Renal cortex interstitium (tissue), 15 donors: ENCODE measurements around the gene CNOT6. TPM values are rescaled to one million over a fixed set of nuclear protein-coding genes. Genes with fewer than 3 reads are reported as not detected.
"Not testable (repeated sequence)": the region's sequence is repeated elsewhere in the genome, so short reads cannot be mapped to it uniquely, and the experiment has no call there.

Source experiments
- DNase-seq, 11 donors: peaks; one replicate each; pipeline ENCODE4 v3.0.0-alpha.2; 2013; ENCODE audit warnings: low read depth in 9 of 11, low spot score in 4 of 11; ENCODE audit errors: extremely low read depth in 1 of 11
- long read RNA-seq, 16 experiments: transcript quantifications; one replicate each; lab custom pipeline, GENCODE V29; 2026
- polyA plus RNA-seq, 3 donors: library from polyadenylated mRNA; unstranded; fragments of 120-200 nt; gene quantifications; one replicate each; pipeline ENCODE4 v1.2.1, GENCODE V29; 2013; ENCODE audit not compliant: insufficient read length in 3 of 3

CNOT6 gene
- 10 to 100 TPM; 53.9 to 70.3 (median 61.6) TPM for polyA plus RNA-seq
- long read RNA-seq, donor 1, full-length matches to known transcripts: 4 of 4 reads
- long read RNA-seq, donor 1, partial matches to known transcripts: 0 of 4 reads
- long read RNA-seq, donor 1, other reads (novel, unspliced or antisense): 0 of 4 reads
- long read RNA-seq, donor 2, full-length matches to known transcripts: 2 of 2 reads
- long read RNA-seq, donor 2, partial matches to known transcripts: 0 of 2 reads
- long read RNA-seq, donor 2, other reads (novel, unspliced or antisense): 0 of 2 reads
- long read RNA-seq, donor 3, full-length matches to known transcripts: 4 of 4 reads
- long read RNA-seq, donor 3, partial matches to known transcripts: 0 of 4 reads
- long read RNA-seq, donor 3, other reads (novel, unspliced or antisense): 0 of 4 reads
- long read RNA-seq, donor 4, full-length matches to known transcripts: 1 of 1 reads
- long read RNA-seq, donor 4, partial matches to known transcripts: 0 of 1 reads
- long read RNA-seq, donor 4, other reads (novel, unspliced or antisense): 0 of 1 reads
- long read RNA-seq, donor 5: 0 reads
- long read RNA-seq, donor 6, full-length matches to known transcripts: 8 of 8 reads
- long read RNA-seq, donor 6, partial matches to known transcripts: 0 of 8 reads
- long read RNA-seq, donor 6, other reads (novel, unspliced or antisense): 0 of 8 reads
- long read RNA-seq, donor 7, full-length matches to known transcripts: 1 of 1 reads
- long read RNA-seq, donor 7, partial matches to known transcripts: 0 of 1 reads
- long read RNA-seq, donor 7, other reads (novel, unspliced or antisense): 0 of 1 reads
- long read RNA-seq, donor 8: 0 reads
- long read RNA-seq, donor 9, full-length matches to known transcripts: 1 of 1 reads
- long read RNA-seq, donor 9, partial matches to known transcripts: 0 of 1 reads
- long read RNA-seq, donor 9, other reads (novel, unspliced or antisense): 0 of 1 reads
- long read RNA-seq, donor 10, full-length matches to known transcripts: 2 of 2 reads
- long read RNA-seq, donor 10, partial matches to known transcripts: 0 of 2 reads
- long read RNA-seq, donor 10, other reads (novel, unspliced or antisense): 0 of 2 reads
- long read RNA-seq, donor 11, full-length matches to known transcripts: 2 of 2 reads
- long read RNA-seq, donor 11, partial matches to known transcripts: 0 of 2 reads
- long read RNA-seq, donor 11, other reads (novel, unspliced or antisense): 0 of 2 reads
- long read RNA-seq, donor 12: 0 reads
- long read RNA-seq, donor 13: 0 reads
- long read RNA-seq, donor 14, full-length matches to known transcripts: 2 of 2 reads
- long read RNA-seq, donor 14, partial matches to known transcripts: 0 of 2 reads
- long read RNA-seq, donor 14, other reads (novel, unspliced or antisense): 0 of 2 reads
- long read RNA-seq, donor 15, full-length matches to known transcripts: 2 of 2 reads
- long read RNA-seq, donor 15, partial matches to known transcripts: 0 of 2 reads
- long read RNA-seq, donor 15, other reads (novel, unspliced or antisense): 0 of 2 reads
- long read RNA-seq, donor 16, full-length matches to known transcripts: 5 of 11 reads
- long read RNA-seq, donor 16, partial matches to known transcripts: 6 of 11 reads
- long read RNA-seq, donor 16, other reads (novel, unspliced or antisense): 0 of 11 reads

- DNase-seq: peak; percentile 83 to 95 (median 91)
Measured at GRCh38 chr5:180494060-180494509, at the start of gene CNOT6. CNOT6 (plus strand) TSS chr5:180494379; CDS start chr5:180529277, 34,898 bp downstream.

- DNase-seq: no peak
Measured at GRCh38 chr5:180454752-180455151, 39.4 kb upstream of the CNOT6 start.

- DNase-seq: no peak
Measured at GRCh38 chr5:180455872-180456271, 38.3 kb upstream of the CNOT6 start.

- DNase-seq: no peak
Measured at GRCh38 chr5:180456792-180457191, 37.4 kb upstream of the CNOT6 start.

GRCh38 chr5:180458852-180459673 lies 35.1 kb upstream of the CNOT6 start:
- DNase-seq: not testable (repeated sequence)

GRCh38 chr5:180459674-180460142 lies 34.5 kb upstream of the CNOT6 start:
- not testable (repeated sequence) for DNase-seq

GRCh38 chr5:180460834-180461233 lies 33.3 kb upstream of the CNOT6 start:
- no peak for DNase-seq

GRCh38 chr5:180461303-180461702 lies 32.9 kb upstream of the CNOT6 start:
- no peak for DNase-seq

GRCh38 chr5:180463216-180463900 lies 30.8 kb upstream of the CNOT6 start:
- no peak for DNase-seq

GRCh38 chr5:180463916-180464602 lies 30.1 kb upstream of the CNOT6 start:
- DNase-seq: no peak

GRCh38 chr5:180464603-180464970 lies 29.6 kb upstream of the CNOT6 start:
- DNase-seq: no peak

GRCh38 chr5:180465052-180465451 lies 29.1 kb upstream of the CNOT6 start:
- not testable (repeated sequence) for DNase-seq

- DNase-seq: no peak
Measured at GRCh38 chr5:180466316-180466715, 27.9 kb upstream of the CNOT6 start.

GRCh38 chr5:180467028-180467975 lies 26.9 kb upstream of the CNOT6 start:
- no peak for DNase-seq
